Measurements from ENCODE around the gene MAP2K5.

MAP2K5 gene

GRCh38 chr15:67852418-67852817 lies 309.9 kb downstream of the MAP2K5 start:
- no peak for TF ChIP-seq CTCF (IDR thresholded peaks at IDR 0.05; ENCODE audit: control insufficient read depth, extremely low read depth, insufficient read depth)
- DNase-seq (ENCODE audit: low read depth) = no peak

GRCh38 chr15:67853454-67853853 lies 311.0 kb downstream of the MAP2K5 start:
- TF ChIP-seq CTCF (IDR thresholded peaks at IDR 0.05; ENCODE audit: control insufficient read depth, extremely low read depth, insufficient read depth) = no peak
- no peak overlapping the region for H3K4me3 ChIP-seq (ENCODE audit: low read depth, low read length)
- DNase-seq (ENCODE audit: low read depth) = no peak

More at GRCh38 chr15:67852418-67852817, 309.9 kb downstream of the MAP2K5 start:
- H3K4me3 ChIP-seq (ENCODE audit: low read depth, low read length) = no peak overlapping the region

GRCh38 chr15:67854358-67854757 lies 311.9 kb downstream of the MAP2K5 start:
- TF ChIP-seq CTCF (IDR thresholded peaks at IDR 0.05; ENCODE audit: control insufficient read depth, extremely low read depth, insufficient read depth) = no peak
- DNase-seq (ENCODE audit: low read depth) = no peak
- no peak overlapping the region for H3K4me3 ChIP-seq (ENCODE audit: low read depth, low read length)

- TF ChIP-seq CTCF (IDR thresholded peaks at IDR 0.05; ENCODE audit: control insufficient read depth, extremely low read depth, insufficient read depth) = no peak
- DNase-seq (ENCODE audit: low read depth) = no peak
- no peak overlapping the region for H3K4me3 ChIP-seq (ENCODE audit: low read depth, low read length)
Measured at GRCh38 chr15:67855842-67856241, 313.3 kb downstream of the MAP2K5 start.

All from LNCaP clone FGC (cell line).